Kidney epithelial cell (primary cell): ENCODE results near the gene PCGF1. TPM values are rescaled to one million over a fixed set of nuclear protein-coding genes. Genes with fewer than 3 reads are reported as not detected.
A peak's percentile ranks its signal among the peaks of the same experiment; 100 is the strongest.

Source experiments
- DNase-seq: peaks from one replicate; pipeline ENCODE4 v3.0.0-alpha.2; 2010; ENCODE audit warnings: low read depth
- H3K27me3 ChIP-seq: 2 replicates; pipeline ENCODE4 v1.6.0; 2011; ENCODE audit warnings: low read length; ENCODE audit not compliant: control insufficient read depth, insufficient read depth
- H3K36me3 ChIP-seq: 2 replicates; pipeline ENCODE4 v1.5.1; 2011; ENCODE audit warnings: low read length; ENCODE audit not compliant: control insufficient read depth, insufficient read depth
- H3K4me3 ChIP-seq: 2 replicates; pipeline ENCODE4 v1.5.1; 2011; ENCODE audit warnings: low read depth, mild to moderate bottlenecking, control low read depth, low read length
- total RNA-seq: library from RNA; depleted of rRNA; stranded (reverse); fragments of >200 nt; gene quantifications from 2 replicates; pipeline ENCODE4 v1.2.3, GENCODE V29; 2015
- TF ChIP-seq, protein P1 (sequence below): IDR thresholded peaks from 2 replicates; pipeline ENCODE4 v1.5.1; 2011; ENCODE audit warnings: mild to moderate bottlenecking, moderate library complexity, low read length, control low read depth, inconsistent platforms; ENCODE audit not compliant: insufficient read depth, poor library complexity, severe bottlenecking

PCGF1 gene
- total RNA-seq, 1 donor from 2014 or later: 19.3 TPM

DNA sequence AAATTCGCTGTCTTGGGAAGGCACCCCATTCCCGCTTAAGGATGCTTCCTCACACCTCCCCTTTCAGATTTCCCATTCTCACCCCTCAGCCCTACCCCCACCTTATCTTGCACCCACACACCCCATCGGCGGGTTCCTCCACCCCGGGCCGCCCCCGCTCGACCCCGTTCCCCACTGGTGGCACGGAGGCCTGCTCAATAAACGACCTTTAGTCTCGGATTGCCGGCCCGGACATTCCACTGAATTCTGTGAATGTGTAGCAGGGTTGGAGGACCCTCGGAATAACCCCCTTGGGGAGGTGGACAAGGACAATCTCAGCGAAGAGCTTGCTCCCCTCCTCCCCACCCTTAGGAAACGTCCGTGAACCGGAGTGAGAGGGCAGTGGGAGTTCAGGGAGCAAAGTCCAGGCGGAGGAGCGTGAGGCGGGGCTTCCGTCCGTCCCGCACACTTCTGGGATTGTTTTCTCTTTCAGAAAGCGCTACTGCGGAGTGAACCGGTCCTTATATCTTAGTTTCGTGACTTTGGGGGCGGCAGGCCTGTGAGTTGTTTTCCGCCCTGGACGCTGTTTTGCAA lies 5.3 kb downstream of the PCGF1 start:
- Histone ChIP-seq H3K36me3 (no peaks in the 10 kb centered on the region), H3K4me3 (peak overlapping the region; percentile 47), H3K27me3 (peaks cover 48% of the 10 kb centered on the region)
- no peak for DNase-seq
- TF ChIP-seq, protein P1, sequence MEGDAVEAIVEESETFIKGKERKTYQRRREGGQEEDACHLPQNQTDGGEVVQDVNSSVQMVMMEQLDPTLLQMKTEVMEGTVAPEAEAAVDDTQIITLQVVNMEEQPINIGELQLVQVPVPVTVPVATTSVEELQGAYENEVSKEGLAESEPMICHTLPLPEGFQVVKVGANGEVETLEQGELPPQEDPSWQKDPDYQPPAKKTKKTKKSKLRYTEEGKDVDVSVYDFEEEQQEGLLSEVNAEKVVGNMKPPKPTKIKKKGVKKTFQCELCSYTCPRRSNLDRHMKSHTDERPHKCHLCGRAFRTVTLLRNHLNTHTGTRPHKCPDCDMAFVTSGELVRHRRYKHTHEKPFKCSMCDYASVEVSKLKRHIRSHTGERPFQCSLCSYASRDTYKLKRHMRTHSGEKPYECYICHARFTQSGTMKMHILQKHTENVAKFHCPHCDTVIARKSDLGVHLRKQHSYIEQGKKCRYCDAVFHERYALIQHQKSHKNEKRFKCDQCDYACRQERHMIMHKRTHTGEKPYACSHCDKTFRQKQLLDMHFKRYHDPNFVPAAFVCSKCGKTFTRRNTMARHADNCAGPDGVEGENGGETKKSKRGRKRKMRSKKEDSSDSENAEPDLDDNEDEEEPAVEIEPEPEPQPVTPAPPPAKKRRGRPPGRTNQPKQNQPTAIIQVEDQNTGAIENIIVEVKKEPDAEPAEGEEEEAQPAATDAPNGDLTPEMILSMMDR: no peak

DNA sequence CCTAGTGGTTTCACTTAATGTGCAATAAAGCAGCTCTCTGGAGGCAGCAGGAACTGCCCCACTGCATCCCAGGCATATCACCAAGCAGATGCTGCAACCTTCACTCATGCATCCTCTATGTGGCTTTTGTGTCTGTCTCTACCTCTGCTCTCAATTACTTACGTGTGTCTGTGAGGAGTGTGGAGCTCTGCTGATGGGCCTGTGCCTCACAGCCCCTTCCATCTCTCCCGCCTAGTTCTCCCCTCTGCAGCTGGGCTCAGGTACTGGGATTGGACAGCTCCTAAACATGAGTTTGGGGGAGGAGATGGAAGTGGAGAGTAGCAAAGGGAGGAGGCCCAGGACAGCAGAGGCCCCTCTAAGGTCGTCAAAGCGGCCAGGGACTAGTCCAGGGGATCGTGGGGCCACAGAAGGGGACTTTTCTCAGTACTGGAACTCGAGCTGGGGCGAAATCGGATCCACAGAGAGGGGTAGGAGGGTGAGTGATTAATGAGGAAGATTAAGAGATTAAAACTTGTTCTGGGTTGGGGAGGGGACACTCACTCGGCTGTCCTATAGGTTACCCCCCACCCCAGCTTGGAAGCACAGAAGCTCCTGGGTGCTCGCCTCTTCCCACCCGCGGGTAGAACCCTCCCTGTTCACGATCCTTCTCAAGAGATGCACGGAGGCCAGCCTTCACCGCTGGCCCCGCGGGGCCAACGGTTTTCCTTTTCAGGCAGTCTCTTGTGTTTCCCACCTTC lies 6.0 kb downstream of the PCGF1 start:
- no peak for DNase-seq
- H3K4me3 ChIP-seq: no peak overlapping the region
- H3K36me3 ChIP-seq: no peaks in the 10 kb centered on the region
- TF ChIP-seq, protein P1: no peak
- H3K27me3 ChIP-seq: peaks cover 48% of the 10 kb centered on the region

DNA sequence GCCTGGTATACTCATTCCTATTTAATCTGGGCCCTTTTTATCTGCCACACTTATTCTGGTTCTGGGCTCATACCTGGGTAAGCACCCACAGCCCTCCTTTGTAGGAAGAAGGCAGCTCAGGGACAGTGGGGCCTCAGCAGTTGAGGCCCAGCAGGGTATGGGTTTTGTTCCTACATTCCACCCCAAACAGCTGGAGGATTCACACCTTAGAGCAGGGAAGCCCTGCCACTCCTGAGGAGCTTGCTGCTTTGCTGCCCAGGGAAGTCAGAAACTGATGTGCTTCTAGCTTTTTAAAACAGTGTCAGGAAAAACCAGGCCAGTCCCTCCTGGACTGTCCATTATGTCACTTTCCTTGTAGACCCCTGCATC lies 6.9 kb downstream of the PCGF1 start:
- Histone ChIP-seq H3K4me3 (no peak overlapping the region), H3K36me3 (no peaks in the 10 kb centered on the region), H3K27me3 (peaks cover 48% of the 10 kb centered on the region)
- TF ChIP-seq, protein P1: no peak
- DNase-seq: no peak

DNA sequence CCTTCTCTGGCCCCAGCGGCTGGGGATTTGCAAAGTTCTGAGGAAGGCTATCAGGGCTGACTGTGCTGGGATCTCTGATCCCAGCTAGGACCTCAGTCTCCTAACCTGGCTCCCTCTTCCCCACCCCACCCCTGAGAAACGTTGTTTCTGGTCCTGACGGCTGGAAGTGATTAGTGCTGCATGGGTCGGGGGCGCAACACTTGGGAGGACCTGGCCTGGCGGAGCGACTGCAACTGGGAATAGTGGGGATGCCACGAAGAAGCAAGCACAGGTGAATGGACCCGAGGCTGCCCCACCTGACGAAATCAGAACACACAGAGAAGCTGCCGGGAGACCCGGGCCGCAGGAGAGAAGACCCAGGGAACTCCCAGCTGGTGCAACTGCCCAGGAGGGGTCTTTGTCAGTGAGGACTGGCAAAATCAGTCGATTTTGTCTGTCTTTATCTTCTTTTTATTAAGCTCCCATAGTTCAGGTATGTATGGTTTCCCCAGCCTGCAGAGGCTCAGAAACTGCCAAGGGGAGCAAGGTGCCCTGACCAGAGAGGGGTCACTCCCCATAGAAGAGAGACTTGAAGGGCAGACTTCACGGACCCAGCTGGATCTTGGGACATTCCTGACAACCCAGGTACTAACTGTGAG lies 7.4 kb downstream of the PCGF1 start:
- H3K4me3 ChIP-seq: peak overlapping the region; percentile 18
- TF ChIP-seq, protein P1: no peak
- no peaks in the 10 kb centered on the region for H3K36me3 ChIP-seq
- no peak for DNase-seq
- peaks cover 48% of the 10 kb centered on the region for H3K27me3 ChIP-seq

DNA sequence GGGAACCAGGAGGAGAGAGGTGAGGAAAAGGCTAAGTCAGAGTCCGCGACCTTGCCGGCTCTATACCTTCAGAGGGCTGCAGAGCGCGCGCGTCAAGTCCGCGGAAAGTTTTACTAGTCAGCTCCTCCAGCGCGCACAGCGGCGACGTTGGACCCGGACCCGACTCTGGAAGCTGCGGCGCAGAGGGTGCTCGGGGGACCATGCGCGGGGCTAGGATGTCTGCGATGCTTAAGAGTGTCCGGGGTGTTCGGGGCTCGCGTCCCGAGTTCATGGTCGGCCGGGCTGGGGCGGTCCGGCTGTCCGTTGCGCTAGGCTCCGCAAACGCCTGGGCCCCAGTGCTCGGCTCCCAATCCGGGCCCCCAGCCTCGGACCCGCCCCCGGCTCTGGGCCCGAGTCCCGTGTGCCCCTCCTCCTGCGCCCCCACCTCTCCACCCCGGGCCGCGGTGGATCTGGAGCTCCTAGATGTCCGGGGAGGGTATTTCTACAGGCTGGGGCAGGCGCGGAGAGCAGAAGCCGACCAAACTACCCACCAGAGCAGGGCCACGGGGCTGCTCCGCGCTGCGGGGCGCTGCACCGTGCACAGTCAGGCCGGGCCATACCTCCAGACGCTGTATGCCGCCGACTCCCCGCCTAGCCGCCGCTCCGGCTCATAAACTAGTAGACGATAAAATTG lies 8.1 kb downstream of the PCGF1 start, which contains the start of gene LBX2:
TSS of gene LBX2 (minus strand) at position 337 of the 673 bp plus-strand sequence. CDS start at position 271, 66 bp downstream.
- Histone ChIP-seq H3K27me3 (peaks cover 48% of the 10 kb centered on the region), H3K4me3 (peak within 1 kb of the TSS; percentile 18), H3K36me3 (no peaks in the 10 kb centered on the region)
- TF ChIP-seq, protein P1: no peak
- no peak for DNase-seq
